HepG2 (cell line): ENCODE measurements around the gene GPN2. TPM values are rescaled to one million over a fixed set of nuclear protein-coding genes. Genes with fewer than 3 reads are reported as not detected.

ENCODE experiments used
- AHDC1 ChIP-seq: sonication (generic); formaldehyde crosslinking; IDR thresholded peaks from 2 replicates; pipeline ENCODE4 v1.5.1; 2020; ENCODE audit warnings: mild to moderate bottlenecking, missing genetic modification reagents, borderline replicate concordance
- CBX5 ChIP-seq: sonication (generic); formaldehyde crosslinking; IDR thresholded peaks from 2 replicates; pipeline ENCODE4 v1.4.0; 2020; ENCODE audit warnings: missing genetic modification reagents, borderline replicate concordance
- E2F2 ChIP-seq: sonication (generic); formaldehyde crosslinking; IDR thresholded peaks from 2 replicates; pipeline ENCODE4 v1.4.0; 2020; ENCODE audit warnings: missing genetic modification reagents, borderline replicate concordance
- GATAD2A ChIP-seq: IDR thresholded peaks from 2 replicates; pipeline ENCODE4 v1.6.1; 2016
- NFYB ChIP-seq: sonication (generic); formaldehyde crosslinking; IDR thresholded peaks from 2 replicates; pipeline ENCODE4 v1.4.0; 2020; ENCODE audit warnings: missing genetic modification reagents
- ONECUT2 ChIP-seq: sonication (generic); formaldehyde crosslinking; IDR thresholded peaks from 2 replicates; pipeline ENCODE4 v1.4.0; 2020; ENCODE audit warnings: missing genetic modification reagents
- PAF1 ChIP-seq: IDR thresholded peaks from 2 replicates; pipeline ENCODE4 v1.6.1; 2016; ENCODE audit warnings: missing genetic modification reagents, missing compliant biosample characterization
- PHF5A ChIP-seq: IDR thresholded peaks from one replicate; pipeline ENCODE4 v1.6.1; 2018; ENCODE audit warnings: low read depth, missing genetic modification reagents; ENCODE audit not compliant: unreplicated experiment
- SMYD3 ChIP-seq: sonication (generic); formaldehyde crosslinking; IDR thresholded peaks from 2 replicates; pipeline ENCODE4 v1.8.1; 2023; ENCODE audit warnings: mild to moderate bottlenecking, missing genetic modification reagents
- SP140L ChIP-seq: sonication (generic); formaldehyde crosslinking; IDR thresholded peaks from 2 replicates; pipeline ENCODE4 v1.4.0; 2020; ENCODE audit warnings: missing genetic modification reagents, borderline replicate concordance
- SRSF1 ChIP-seq: fragments of 200-400 bp; formaldehyde crosslinking; optimal IDR thresholded peaks from 2 replicates; pipeline ENCODE3; 2017; ENCODE audit warnings: mild to moderate bottlenecking, low read depth, low read length, moderate library complexity
- SRSF9 ChIP-seq: fragments of 200-400 bp; formaldehyde crosslinking; IDR thresholded peaks from 2 replicates; pipeline ENCODE4 v1.6.1; 2018; ENCODE audit warnings: borderline replicate concordance, mild to moderate bottlenecking, low read depth, low read length; ENCODE audit not compliant: insufficient read depth, poor library complexity, severe bottlenecking
- ZNF501 ChIP-seq: sonication (generic); formaldehyde crosslinking; IDR thresholded peaks from 2 replicates; pipeline ENCODE4 v1.5.1; 2020; ENCODE audit warnings: mild to moderate bottlenecking, moderate library complexity, missing genetic modification reagents
- ZNF75D ChIP-seq: sonication (generic); formaldehyde crosslinking; IDR thresholded peaks from 2 replicates; pipeline ENCODE4 v1.8.1; 2023; ENCODE audit warnings: missing genetic modification reagents, mild to moderate bottlenecking, borderline replicate concordance
- ZNF770 ChIP-seq: sonication (generic); formaldehyde crosslinking; IDR thresholded peaks from 2 replicates; pipeline ENCODE4 v1.5.0; 2020; ENCODE audit warnings: mild to moderate bottlenecking, missing genetic modification reagents
- ZNF839 ChIP-seq: sonication (generic); formaldehyde crosslinking; IDR thresholded peaks from 2 replicates; pipeline ENCODE4 v1.4.0; 2020; ENCODE audit warnings: missing genetic modification reagents, mild to moderate bottlenecking, borderline replicate concordance
- ZSCAN22 ChIP-seq: sonication (generic); formaldehyde crosslinking; IDR thresholded peaks from 2 replicates; pipeline ENCODE4 v1.4.0; 2020; ENCODE audit warnings: mild to moderate bottlenecking, missing genetic modification reagents
- polyA plus RNA-seq, 8 experiments: library from polyadenylated mRNA; depleted of rRNA in 3 of 8; stranded (reverse) in 7 of 8; unstranded in 1 of 8; fragments of >200 nt; fragmentation: Illumina TruSeq in 4 of 8; extraction: Trizol in 4 of 8; gene quantifications; 2 replicates each; pipeline versions ENCODE4 v1.2.1 to v1.2.3, GENCODE V29; 2011 to 2016; ENCODE audit warnings: low read depth in 4 of 8, missing spikeins in 1 of 8, mixed read lengths in 1 of 8; ENCODE audit not compliant: insufficient read depth in 1 of 8
- total RNA-seq, 5 experiments: library from RNA; depleted of rRNA; stranded (reverse); fragments of >200 nt; fragmentation: Illumina TruSeq; extraction: Trizol; gene quantifications; 2 replicates each; pipeline ENCODE4 v1.2.3, GENCODE V29; 2016; ENCODE audit warnings: low read depth in 1 of 5
- TF ChIP-seq, protein P1 (sequence below): sonication (generic); formaldehyde crosslinking; IDR thresholded peaks from 2 replicates; pipeline ENCODE4 v1.4.0; 2020; ENCODE audit warnings: mild to moderate bottlenecking, missing genetic modification reagents

GPN2 gene
- total and polyA plus RNA-seq, 2 of the 13 experiments (the other 11 are each of a cell fraction or from before 2014, with no cell fraction given) = 19.3 to 38.9 TPM

- no peak for TF ChIP-seq ZSCAN22
- TF ChIP-seq ZNF501 (CRISPR knock-in tag) = peak; percentile 90
- peak; percentile 49; the same call in 1 of the 2 replicates for TF ChIP-seq ZNF770 (CRISPR knock-in tag)
- peak; percentile 86 for TF ChIP-seq PHF5A
- TF ChIP-seq E2F2 (CRISPR knock-in tag) = 0 out of 2 replicates have a peak, but pooled peaks have one; percentile 47
- TF ChIP-seq PAF1 (CRISPR knock-in tag) = peak; percentile 94
- TF ChIP-seq ZNF75D (CRISPR knock-in tag) = no peak
- no peak for TF ChIP-seq SMYD3
- peak; percentile 27 for TF ChIP-seq GATAD2A (CRISPR knock-in tag)
- TF ChIP-seq SP140L (CRISPR knock-in tag) = no peak
- TF ChIP-seq SRSF9 = no peak
- TF ChIP-seq ONECUT2 (CRISPR knock-in tag) = no peak
- no peak; the same call in 1 of the 2 replicates for TF ChIP-seq ZNF839
- no peak for TF ChIP-seq NFYB (CRISPR knock-in tag)
- TF ChIP-seq CBX5 (CRISPR knock-in tag) = no peak; the same call in 1 of the 2 replicates
- TF ChIP-seq, protein P1, sequence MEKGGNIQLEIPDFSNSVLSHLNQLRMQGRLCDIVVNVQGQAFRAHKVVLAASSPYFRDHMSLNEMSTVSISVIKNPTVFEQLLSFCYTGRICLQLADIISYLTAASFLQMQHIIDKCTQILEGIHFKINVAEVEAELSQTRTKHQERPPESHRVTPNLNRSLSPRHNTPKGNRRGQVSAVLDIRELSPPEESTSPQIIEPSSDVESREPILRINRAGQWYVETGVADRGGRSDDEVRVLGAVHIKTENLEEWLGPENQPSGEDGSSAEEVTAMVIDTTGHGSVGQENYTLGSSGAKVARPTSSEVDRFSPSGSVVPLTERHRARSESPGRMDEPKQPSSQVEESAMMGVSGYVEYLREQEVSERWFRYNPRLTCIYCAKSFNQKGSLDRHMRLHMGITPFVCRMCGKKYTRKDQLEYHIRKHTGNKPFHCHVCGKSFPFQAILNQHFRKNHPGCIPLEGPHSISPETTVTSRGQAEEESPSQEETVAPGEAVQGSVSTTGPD = no peak
- no peak for TF ChIP-seq AHDC1 (CRISPR knock-in tag)
- TF ChIP-seq SRSF1 = no peak
These were observed at the start of gene GPN2 (continued) for GRCh38 chr1:26889551-26890466.
